GM21360 (cell line): ENCODE data around the gene PRRT2.
A peak's percentile ranks its signal among the peaks of the same experiment; 100 is the strongest.
"Not testable (repeated sequence)": the region's sequence is repeated elsewhere in the genome, so short reads cannot be mapped to it uniquely, and the experiment has no call there.

Experiments
- ATAC-seq: cut with Tn5 transposase; IDR thresholded peaks from one replicate; pipeline ENCODE4 v1.9.1; 2021; ENCODE audit warnings: mild to moderate bottlenecking, moderate library complexity; ENCODE audit not compliant: unreplicated experiment

PRRT2 gene

GRCh38 chr16:29790949-29791844 lies 20.8 kb upstream of the PRRT2 start:
- peak; percentile 3 for ATAC-seq

DNA sequence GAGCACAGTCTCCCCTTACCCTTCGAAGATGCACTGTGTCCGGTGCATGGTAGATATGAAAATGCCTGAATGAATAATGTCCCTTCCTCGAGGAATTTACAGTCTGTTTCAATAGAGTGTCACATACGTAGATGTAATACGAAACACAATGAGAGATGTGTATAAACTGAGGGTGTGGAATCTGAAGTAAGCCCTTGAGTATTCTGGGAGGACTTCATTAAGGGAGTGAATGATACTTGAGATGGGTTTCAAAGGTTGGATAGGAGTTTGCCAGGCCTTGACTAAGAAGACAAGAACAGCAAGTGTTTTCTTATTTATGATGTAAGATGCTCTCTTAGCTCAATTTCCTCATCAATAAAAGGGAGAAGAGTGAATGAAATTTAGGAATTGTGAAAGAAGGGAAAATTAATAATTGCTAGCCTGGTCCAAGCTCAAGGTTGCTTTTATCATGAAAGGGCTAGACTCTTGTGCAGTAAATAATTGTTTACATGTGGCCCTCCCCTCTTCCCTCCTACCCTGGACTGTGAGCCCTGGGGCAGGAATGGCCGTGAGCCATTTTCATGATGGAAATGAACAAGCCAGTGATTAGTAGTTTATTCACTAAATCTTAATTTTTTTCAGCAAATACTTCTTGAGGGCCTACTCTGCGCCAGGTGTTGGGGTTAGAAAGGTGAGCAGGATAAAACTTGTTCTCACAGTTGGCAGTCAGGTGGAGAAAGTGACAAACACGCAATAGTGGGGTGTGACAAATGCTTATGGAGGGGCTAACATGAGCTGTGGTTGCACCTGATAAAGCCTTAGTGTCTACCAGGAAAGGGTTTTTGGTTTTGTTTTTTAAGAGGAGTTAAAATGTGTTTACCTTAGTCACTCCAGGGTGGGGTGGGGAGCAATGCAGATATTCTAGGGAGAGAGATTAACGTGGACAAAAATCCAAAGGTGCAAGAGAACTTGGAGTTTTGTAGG lies 19.9 kb upstream of the PRRT2 start:
- no peak for ATAC-seq

- not testable (repeated sequence) for ATAC-seq
Measured at GRCh38 chr16:29793153-29793552, 18.8 kb upstream of the PRRT2 start.

DNA sequence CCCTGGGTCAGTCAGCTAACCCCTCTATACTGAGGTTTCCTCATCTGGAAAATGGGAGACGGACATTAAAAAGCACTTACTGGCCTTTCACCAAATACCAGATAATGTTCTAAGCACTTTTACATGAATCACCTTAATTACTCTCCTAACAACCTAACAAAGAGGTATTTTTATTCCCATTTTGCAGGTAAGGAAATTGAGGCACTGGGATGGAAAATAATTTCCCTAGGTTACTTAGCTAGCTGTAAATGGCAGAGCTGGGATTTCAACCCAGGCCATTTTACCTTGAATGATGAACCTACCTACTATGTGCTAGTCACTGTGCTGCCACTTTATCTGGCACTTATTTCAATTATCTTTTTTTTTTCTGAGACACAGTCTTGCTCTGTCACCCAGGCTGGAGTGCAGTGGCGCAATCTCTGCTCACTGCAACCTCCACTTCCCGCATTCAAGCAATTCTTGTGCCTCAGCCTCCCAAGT lies 17.7 kb upstream of the PRRT2 start:
- ATAC-seq: no peak

DNA sequence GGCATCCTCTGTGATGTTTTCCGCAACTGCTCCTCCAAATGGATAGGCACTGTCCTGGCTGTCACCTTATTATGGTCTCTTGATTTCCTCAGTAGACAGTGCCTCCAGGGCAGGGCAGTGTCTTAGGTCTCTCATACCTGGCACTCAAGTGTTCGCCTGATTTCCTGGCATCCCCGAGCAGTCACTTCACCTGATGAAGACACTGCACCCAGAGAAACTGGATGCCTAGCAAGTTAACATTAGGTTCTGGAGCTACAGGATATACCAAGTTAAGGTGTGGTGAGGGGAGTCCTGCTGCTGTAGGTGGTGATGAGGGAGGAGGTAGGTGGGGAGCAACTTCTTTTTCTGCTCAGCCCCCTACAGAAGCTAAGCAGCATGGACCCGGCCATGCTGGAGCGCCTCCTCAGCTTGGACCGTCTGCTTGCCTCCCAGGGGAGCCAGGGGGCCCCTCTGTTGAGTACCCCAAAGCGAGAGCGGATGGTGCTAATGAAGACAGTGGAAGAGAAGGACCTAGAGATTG lies 9.5 kb upstream of the PRRT2 start:
- ATAC-seq: no peak

DNA sequence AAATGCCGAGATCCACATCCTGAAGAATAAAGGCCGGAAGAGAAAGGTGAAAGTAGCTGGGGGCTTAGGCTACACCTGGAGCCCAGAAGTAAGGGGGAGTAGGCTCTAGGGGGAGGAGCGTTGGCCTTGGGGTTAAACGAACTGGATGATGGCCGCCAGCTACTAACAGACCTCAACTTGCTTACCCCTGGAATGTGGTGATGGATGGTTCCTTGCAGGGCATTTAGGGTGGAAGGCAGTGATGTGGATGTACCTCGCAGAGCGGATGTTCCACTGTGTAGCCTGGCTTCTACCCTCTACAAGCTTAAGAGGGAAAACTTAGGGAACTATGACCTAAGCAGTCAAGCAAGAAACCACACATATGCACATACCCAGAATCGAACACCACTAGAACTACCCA lies 8.0 kb upstream of the PRRT2 start:
- no peak for ATAC-seq

DNA sequence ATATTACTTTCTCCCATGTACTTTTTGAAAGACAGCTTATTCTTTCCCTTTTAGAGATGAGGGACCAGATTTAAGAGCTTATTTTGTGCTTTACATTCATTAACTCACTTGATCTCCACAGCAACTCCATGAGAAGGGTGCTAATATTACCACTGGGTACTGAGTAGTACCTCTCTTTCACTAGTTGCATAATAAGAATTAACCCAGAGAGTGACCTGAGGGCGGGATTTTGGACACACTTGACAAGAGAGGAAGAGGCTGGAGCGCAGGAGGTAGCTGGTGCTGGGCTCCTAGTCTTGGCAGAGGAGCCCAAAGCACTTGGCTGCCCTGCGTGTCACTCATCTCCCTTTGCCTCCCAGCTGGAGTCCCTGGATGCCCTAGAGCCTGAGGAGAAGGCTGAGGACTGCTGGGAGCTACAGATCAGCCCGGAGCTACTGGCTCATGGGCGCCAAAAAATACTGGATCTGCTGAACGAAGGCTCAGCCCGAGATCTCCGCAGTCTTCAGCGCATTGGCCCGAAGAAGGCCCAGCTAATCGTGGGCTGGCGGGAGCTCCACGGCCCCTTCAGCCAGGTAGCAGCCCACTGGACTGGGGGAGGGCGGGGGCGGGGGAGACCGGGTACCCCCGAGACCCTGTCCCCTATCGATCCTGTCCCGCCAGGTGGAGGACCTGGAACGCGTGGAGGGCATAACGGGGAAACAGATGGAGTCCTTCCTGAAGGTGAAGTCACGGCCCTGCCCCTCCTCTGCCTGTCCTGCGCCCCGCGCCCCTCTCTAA lies 7.3 kb upstream of the PRRT2 start:
- no peak for ATAC-seq

- ATAC-seq: peak; percentile 48
Measured at GRCh38 chr16:29805232-29806098, 6.5 kb upstream of the PRRT2 start.

DNA sequence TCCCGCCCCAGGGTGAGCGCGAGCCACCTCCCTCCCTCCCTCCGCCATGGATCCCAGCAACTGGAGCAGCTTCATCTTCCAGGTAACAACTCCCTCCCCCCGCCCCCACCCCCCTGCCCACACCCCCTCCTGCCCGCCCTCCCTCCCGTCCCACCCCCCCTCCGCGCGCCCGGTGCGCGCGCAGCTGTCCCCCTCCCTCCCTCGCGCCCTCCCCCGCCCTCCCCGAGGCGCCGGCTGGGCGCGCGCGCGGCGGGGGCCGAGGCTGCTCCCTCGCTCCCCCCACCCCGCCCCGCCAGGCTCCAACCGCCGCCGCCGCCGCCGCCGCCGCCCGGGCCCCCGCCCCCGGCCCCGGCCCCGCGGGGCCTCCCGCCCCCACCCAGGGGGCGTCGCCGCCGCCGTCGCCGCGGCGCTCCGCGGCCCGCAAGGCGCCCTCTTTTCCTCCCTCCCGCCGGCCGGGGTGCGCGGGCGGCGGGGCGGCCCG lies 5.9 kb upstream of the PRRT2 start, which contains the start of gene MAZ:
MAZ (plus strand) TSS at position 431 of the 481 bp plus-strand sequence. CDS start 173 bp downstream, outside the sequence.
- ATAC-seq: no peak

DNA sequence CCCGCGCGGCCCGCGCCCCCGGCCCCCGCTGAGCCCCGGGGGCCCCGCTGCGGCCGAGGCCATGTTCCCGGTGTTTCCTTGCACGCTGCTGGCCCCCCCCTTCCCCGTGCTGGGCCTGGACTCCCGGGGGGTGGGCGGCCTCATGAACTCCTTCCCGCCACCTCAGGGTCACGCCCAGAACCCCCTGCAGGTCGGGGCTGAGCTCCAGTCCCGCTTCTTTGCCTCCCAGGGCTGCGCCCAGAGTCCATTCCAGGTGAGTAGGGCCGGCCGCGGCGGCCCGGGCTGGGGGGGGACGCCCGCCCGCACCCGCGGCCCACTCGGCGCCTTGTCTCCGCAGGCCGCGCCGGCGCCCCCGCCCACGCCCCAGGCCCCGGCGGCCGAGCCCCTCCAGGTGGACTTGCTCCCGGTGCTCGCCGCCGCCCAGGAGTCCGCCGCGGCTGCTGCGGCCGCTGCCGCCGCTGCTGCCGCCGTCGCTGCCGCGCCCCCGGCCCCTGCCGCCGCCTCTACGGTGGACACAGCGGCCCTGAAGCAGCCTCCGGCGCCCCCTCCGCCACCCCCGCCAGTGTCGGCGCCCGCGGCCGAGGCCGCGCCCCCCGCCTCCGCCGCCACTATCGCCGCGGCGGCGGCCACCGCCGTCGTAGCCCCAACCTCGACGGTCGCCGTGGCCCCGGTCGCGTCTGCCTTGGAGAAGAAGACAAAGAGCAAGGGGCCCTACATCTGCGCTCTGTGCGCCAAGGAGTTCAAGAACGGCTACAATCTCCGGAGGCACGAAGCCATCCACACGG lies 5.2 kb upstream of the PRRT2 start:
- no peak for ATAC-seq

GRCh38 chr16:29807426-29808218 lies 4.4 kb upstream of the PRRT2 start:
- no peak for ATAC-seq

DNA sequence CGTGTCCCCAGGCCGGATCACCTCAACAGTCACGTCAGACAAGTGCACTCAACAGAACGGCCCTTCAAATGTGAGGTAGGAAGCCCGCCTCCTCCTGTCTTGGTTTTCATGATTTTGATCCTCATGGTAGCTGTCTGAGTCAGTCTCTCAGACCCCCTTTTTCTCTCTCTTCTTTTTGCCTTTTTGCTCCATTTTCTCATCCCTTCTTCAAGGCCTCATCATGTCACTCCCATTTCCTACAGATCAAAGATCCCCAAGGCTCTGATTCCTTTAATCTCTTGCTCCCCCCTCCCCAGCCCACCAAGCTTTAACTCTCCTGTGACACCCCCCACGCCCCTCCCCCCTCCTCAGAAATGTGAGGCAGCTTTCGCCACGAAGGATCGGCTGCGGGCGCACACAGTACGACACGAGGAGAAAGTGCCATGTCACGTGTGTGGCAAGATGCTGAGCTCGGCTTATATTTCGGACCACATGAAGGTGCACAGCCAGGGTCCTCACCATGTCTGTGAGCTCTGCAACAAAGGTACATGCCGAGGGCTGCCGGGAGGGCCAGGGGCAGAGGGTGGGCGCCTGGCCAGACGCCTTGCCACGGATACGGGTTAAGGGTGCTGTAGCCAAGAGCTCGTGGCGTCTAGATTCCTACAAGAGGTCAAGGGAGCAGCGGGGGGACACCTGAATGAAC lies 3.6 kb upstream of the PRRT2 start:
- ATAC-seq: no peak

GRCh38 chr16:29809031-29809747 lies 2.8 kb upstream of the PRRT2 start:
- no peak for ATAC-seq

DNA sequence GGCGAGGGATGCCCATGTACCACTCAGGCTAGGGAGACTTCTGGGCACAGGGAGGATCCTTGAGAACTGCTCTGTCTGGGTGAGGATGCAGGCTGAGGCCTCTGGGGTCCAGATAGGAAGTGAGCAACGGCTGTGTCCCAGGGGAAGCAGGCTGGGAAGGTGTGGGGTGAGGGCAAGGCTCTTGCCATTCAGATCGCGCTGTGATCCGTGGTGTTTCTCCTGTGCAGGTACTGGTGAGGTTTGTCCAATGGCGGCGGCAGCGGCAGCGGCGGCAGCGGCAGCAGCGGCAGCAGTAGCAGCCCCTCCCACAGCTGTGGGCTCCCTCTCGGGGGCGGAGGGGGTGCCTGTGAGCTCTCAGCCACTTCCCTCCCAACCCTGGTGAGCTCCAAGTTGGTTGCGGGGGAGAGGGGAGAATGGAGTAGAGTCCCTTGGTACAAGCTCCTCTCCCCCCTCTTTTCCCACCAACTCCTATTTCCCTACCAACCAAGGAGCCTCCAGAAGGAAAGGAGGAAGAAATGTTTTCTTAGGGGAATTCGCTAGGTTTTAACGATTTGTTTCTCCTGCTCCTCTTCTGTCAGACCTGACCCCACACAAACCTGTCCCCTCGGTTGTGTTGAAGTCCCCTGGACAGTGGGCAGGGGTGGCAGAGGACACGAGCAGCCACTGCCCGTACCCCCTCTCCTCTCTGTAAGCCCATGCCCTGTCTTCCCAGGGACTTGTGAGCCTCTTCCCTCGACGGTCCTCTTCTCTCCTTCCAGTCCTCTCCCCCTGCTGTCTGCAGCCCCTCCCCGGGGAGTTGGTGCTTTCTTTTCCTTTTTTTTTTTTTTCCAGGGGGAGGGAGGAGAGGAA lies 1.9 kb upstream of the PRRT2 start:
- no peak for ATAC-seq

DNA sequence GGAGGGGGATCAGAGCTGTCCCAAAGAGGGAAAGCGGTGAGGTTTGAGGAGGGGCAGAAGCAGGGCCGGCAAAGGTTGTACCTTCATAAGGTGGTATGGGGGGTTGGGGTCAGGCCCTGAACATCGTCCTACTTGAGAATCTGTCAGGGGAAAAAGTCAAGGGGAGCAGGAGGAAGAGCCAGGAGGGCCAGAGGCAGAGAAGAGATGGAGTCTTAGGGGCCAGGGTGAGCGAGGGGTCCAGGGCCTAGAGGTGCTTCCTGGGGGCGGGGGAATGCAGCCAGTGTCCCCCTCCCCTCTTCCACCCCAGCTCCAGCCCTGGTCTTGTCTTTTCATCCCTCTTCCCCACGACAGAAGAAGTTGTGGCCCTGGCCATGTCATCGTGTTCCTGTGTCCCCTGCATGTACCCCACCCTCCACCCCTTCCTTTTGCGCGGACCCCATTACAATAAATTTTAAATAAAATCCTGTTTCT lies 1.3 kb upstream of the PRRT2 start:
- ATAC-seq: no peak
